HPDE6-E6E7 (cell line): ENCODE measurements around the gene HSFX3.
A peak's percentile ranks its signal among the peaks of the same experiment; 100 is the strongest.
"Not testable (repeated sequence)": the region's sequence is repeated elsewhere in the genome, so short reads cannot be mapped to it uniquely, and the experiment has no call there.

Source experiments
- DNase-seq: peaks from one replicate; pipeline ENCODE4 v3.0.0; 2011; ENCODE audit warnings: missing footprints; ENCODE audit errors: extremely low spot score

The HSFX3 gene

GRCh38 chrX:149545545-149546543 lies 3.9 kb downstream of the HSFX3 start:
- DNase-seq, result not testable (repeated sequence)

GRCh38 chrX:149541521-149542047 lies 8.1 kb downstream of the HSFX3 start:
- no peak for DNase-seq

- peak; percentile 84 for DNase-seq
These were observed 8.9 kb downstream of the HSFX3 start, which contains the start of gene EOLA1 for GRCh38 chrX:149540621-149541520. Gene EOLA1, plus strand, starts transcription at chrX:149541012. Its CDS starts 4,619 bp downstream, at chrX:149545631.

- DNase-seq, result no peak
These were observed 9.5 kb downstream of the HSFX3 start for GRCh38 chrX:149540131-149540620.

- DNase-seq, result peak; percentile 92
These were observed 10.2 kb downstream of the HSFX3 start for GRCh38 chrX:149539283-149540130.

GRCh38 chrX:149537474-149537873 lies 12.2 kb downstream of the HSFX3 start:
- not testable (repeated sequence) for DNase-seq

GRCh38 chrX:149534926-149535602 lies 14.7 kb downstream of the HSFX3 start:
- DNase-seq, result not testable (repeated sequence)

- not testable (repeated sequence) for DNase-seq
These were observed 15.7 kb downstream of the HSFX3 start for GRCh38 chrX:149533999-149534398.

- not testable (repeated sequence) for DNase-seq
These were observed 16.9 kb downstream of the HSFX3 start for GRCh38 chrX:149532868-149533267.

- DNase-seq, result no peak
These were observed 18.1 kb downstream of the HSFX3 start for GRCh38 chrX:149531599-149531998.

- no peak for DNase-seq
These were observed 21.3 kb downstream of the HSFX3 start for GRCh38 chrX:149528381-149528780.

GRCh38 chrX:149527705-149528104 lies 22.0 kb downstream of the HSFX3 start:
- no peak for DNase-seq

GRCh38 chrX:149526318-149527033 lies 23.2 kb downstream of the HSFX3 start:
- DNase-seq, result not testable (repeated sequence)

GRCh38 chrX:149525903-149526302 lies 23.8 kb downstream of the HSFX3 start:
- not testable (repeated sequence) for DNase-seq

- DNase-seq, result not testable (repeated sequence)
These were observed 24.3 kb downstream of the HSFX3 start for GRCh38 chrX:149525389-149525788.

GRCh38 chrX:149522916-149523315 lies 26.8 kb downstream of the HSFX3 start:
- no peak for DNase-seq

- DNase-seq, result no peak
These were observed 28.3 kb downstream of the HSFX3 start for GRCh38 chrX:149521438-149521837.

- DNase-seq, result not testable (repeated sequence)
These were observed 29.0 kb downstream of the HSFX3 start for GRCh38 chrX:149520636-149521277.

- no peak for DNase-seq
These were observed 31.5 kb downstream of the HSFX3 start for GRCh38 chrX:149518236-149518635.
